Eye (tissue), 1 donor: ENCODE results near the gene GIPR.
"Not testable (repeated sequence)": the region's sequence is repeated elsewhere in the genome, so short reads cannot be mapped to it uniquely, and the experiment has no call there.

Source experiments
- DNase-seq: peaks from one replicate; pipeline ENCODE4 v3.0.0-alpha.2; 2015

GIPR gene, protein sequence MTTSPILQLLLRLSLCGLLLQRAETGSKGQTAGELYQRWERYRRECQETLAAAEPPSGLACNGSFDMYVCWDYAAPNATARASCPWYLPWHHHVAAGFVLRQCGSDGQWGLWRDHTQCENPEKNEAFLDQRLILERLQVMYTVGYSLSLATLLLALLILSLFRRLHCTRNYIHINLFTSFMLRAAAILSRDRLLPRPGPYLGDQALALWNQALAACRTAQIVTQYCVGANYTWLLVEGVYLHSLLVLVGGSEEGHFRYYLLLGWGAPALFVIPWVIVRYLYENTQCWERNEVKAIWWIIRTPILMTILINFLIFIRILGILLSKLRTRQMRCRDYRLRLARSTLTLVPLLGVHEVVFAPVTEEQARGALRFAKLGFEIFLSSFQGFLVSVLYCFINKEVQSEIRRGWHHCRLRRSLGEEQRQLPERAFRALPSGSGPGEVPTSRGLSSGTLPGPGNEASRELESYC

DNA sequence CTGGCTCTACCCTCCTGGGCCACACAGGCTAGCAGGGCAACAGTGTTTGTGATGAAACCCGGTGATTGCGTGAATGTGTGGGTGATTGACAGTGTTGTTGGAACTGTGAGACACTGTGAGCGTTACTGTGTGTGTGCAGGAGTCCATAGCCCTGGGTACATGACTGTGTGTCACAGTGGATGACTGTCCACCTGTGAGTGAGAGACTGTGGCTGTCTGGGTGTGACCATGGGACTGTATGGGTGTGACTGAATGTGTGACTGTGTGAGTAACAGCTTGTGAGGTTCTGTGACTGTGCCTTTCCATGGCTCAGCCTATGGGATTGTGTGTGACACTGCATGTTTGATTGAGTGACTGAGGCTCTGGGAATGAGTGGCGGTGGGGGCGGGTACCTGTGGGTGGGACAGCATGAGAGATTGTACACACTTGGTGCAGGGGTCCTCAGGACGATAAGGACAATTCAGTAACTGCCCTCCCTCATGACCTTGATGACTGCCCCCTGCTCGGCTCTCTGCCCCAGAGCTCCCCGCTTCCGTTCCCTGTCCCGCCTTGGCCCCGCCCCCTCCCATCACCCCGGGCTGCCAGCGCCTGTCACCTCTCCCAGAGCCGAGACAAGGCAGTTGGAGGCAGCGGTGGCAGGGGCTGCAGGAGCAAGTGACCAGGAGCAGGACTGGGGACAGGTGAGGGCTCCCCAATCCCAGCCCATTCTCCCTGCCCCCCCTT, at the start of gene GIPR:
GIPR (plus strand) TSS at position 602 of the 722 bp plus-strand sequence. CDS start 1,300 bp downstream, outside the sequence.
- peak; percentile 54 for DNase-seq

DNA sequence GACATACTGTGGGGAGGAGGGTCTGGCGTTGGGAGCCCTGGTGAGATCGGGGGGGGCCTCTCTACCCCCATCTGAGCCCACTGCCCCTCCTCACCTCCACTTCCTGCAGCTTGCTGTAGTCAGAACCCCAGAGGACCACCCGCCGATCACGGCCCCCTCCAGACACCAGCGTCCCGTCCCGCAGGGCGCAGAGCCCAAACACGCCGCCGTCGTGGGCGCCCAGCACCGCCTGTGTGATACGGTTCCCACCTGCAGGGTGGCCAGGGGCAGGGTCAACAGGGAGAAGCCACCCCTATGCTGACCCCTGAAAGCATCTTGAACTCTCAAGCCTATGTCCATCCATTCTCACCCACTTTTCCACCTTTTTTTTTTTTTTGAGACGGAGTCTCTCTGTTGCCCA, 46.6 kb upstream of the GIPR start:
- no peak for DNase-seq

DNA sequence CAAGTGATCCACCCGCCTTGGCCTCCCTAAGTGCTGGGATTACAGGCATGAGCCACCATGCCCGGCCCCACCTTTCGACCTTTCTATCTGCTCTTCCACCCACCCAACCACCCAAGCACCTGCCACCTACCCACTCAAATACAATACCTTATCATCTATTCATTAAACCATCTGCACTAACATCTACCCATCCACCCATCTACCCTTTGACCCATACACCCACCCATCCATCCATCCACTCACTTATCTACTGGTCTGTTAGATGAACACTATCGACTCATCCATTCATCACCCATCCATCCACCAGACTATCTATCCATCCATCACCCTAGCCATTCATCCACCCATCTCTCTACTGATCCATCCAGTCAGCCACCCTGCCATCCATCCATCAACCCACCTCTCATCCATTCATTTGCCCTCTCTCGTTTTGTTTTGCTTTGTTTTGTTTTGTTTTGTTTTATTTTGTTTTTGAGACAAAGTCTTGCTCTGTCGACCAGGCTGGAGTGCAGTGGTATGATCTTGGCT, 46.0 kb upstream of the GIPR start:
- no peak for DNase-seq

DNA sequence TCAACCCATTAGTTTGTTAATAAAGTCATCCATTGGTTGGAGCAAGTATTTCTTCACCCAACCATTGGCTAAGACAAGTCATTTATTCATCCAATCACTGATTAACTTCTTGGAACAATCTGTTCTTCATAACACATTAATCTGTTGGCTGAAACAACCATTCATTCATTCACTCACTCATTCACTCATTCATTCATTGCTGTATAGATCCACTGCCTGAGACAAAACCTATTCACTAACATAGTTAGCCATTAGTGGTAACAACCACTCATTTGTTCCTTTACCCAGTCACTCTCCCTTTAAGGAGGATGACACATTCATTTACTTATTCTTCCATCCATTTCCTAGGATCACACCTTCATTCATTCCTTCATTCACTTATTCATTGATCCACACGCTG, 44.0 kb upstream of the GIPR start:
- DNase-seq: no peak

GRCh38 chr19:45628219-45628618, 39.8 kb upstream of the GIPR start:
- DNase-seq: not testable (repeated sequence)

DNA sequence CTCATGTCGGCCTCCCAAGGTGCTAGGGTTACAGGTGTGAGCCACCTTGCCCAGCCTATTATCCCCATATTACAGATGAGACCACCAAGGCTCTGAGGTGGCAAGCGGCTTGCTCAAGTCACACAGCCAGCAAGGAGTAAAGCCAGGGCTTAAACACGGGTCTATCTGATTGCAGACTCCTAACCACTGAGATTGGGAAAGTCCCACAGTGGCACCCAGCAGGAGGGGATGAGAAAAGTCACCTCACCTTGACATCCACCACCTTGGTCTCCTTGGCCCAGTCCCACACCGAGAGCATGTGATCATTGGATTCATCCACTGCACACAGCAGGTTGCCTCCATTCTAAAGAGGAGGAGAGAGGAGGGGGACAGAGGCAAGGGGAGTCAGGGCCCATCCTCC, 38.3 kb upstream of the GIPR start:
- no peak for DNase-seq

DNA sequence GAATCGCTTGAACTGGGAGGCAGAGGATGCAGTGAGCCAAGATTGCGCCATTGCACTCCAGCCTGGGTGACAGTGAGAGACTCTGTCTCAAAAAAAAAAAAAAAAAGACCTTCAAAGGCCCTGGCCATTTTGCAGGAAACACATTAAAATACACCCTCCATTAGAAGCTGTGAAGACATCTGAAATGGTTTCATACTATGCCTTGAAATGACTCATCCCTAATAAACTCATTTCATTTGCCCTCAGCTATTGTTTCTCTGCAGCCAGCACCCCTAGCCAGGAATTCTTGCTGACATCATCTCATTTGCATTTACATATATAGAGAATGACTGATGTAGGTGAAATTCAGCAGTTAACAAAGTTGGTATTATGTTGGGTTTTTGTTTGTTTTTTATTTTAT, 37.6 kb upstream of the GIPR start:
- DNase-seq: no peak

GRCh38 chr19:45632468-45633196, 35.4 kb upstream of the GIPR start:
- peak; percentile 87 for DNase-seq

GRCh38 chr19:45636275-45636674, 31.7 kb upstream of the GIPR start:
- DNase-seq: no peak

GRCh38 chr19:45636902-45637301, 31.1 kb upstream of the GIPR start:
- DNase-seq: no peak

- no peak for DNase-seq
These were observed 29.9 kb upstream of the GIPR start for GRCh38 chr19:45637890-45638667.

GRCh38 chr19:45638930-45639729, 28.9 kb upstream of the GIPR start, which contains the start of gene EML2:
EML2 (minus strand) TSS chr19:45639397; CDS start chr19:45639376, 21 bp downstream.
- DNase-seq: peak; percentile 77

- peak; percentile 16 for DNase-seq
These were observed 27.2 kb upstream of the GIPR start for GRCh38 chr19:45640849-45641273.

GRCh38 chr19:45641274-45642105, 26.5 kb upstream of the GIPR start:
- DNase-seq: peak; percentile 80

GRCh38 chr19:45643024-45643926, 24.7 kb upstream of the GIPR start:
- peak; percentile 96 for DNase-seq

- DNase-seq: no peak
These were observed 23.9 kb upstream of the GIPR start for GRCh38 chr19:45643927-45644771.

DNA sequence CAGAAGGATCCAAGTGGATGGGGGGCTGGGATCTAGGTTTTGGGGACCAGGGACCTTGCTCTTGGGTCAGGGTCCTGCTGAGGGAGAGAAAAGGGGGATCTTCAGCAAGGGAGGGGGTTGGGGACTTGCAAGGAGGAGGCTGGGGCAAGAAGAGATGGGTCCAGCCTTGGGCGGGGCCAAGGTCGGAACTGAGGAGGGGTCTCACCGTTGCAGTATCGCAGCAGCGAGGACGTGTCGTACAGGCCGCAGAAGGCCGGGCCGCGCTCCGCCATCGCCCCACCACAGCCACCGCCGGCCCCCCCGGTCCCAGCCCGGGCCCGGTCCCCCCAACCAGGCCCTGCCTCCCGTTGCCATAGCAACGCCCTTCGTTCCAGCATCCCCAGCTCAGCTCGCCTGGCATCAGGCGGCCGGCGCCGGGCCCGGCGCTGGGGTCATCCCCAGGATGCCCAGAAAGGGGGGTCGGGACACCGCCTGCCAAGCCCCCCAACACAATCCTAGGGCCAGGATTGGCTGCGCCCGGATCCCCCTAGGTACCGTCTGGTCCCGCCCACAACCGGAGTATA, 22.9 kb upstream of the GIPR start:
- DNase-seq: no peak
